GM11168 (cell line): ENCODE data around the gene ACER2.
"Not testable (repeated sequence)": the region's sequence is repeated elsewhere in the genome, so short reads cannot be mapped to it uniquely, and the experiment has no call there.

Experiments used
- in situ Hi-C: fragments of 300-500 bp; cut with MboI; formaldehyde crosslinking; loops from one replicate; pipeline ENCODE4 v1.12.0; 2022; ENCODE audit warnings: low sequenced_read_pairs; ENCODE audit not compliant: unreplicated experiment

Gene ACER2

DNA sequence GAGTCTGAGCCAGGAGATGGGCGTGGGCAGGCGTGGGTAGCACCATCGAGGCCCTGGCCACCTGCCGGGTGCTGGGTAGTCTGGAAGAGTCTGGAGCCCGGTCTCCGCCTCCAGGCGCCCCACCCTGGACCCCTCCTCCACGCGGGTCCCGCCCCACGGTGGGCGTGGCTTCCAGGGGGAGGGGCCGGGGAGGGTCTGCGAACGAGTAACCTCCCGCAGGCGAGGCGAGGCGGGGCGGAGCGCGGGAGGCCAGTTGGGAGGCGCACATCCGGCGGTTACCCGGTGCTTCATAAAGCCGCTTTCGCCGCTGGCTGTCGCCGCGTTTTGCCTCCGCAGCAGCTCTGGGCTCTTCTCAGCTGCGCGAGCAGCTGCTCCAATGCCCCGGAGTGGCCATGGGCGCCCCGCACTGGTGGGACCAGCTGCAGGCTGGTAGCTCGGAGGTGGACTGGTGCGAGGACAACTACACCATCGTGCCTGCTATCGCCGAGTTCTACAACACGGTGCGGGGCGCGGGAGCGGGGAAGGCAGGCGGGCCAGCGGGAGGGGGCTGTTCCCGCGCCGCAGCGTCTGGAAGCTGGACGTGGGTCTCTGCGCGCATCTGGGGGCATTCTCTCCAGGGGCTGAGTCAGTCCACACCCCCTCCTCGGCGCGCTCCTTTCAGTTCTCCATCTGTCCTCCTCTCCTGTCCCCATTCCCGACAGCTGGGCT is at the start of gene ACER2:
Gene ACER2 (plus strand): TSS at position 317 of the 708 bp plus-strand sequence. CDS start 76 bp downstream, at position 393.
- in situ Hi-C loops, result no loop called here

DNA sequence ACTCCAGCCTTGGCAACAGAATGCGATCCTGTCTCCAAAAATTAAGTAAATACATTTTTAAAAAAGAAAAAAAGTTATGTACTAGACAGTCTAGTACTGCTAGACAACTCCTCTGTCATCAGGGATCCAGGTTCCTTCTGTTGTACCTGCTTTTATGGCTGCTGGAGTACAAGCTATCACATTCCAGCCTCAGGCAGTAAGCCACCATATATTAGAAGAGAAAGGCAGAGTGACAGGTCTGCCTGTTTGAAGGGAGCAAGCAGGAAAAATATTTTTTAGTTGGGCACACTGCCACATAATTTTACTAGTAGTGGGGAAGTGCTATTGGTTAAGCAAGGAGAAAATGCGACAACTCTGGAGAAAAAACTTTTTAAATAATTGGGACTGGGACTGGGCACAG is 39.7 kb upstream of the ACER2 start:
- in situ Hi-C loops, result no loop called here

DNA sequence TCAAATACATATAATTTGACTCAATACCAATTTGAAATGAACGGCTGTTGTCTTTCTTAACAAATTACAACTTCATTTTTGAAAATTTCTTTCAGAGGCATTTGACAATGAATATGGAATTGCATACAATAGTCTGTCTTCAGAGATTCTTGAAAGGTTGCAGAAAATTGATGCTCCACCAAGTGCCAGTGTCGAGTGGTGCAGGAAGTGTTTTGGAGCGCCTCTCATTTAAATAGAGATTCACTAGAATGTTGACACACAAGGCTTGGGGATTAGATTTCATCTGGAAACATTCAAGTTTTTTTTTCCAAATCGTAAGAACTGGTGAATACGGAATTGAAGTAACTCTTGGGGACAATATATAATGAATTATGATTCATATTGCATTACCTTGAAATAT is 36.9 kb upstream of the ACER2 start:
- in situ Hi-C loops, result no loop called here

DNA sequence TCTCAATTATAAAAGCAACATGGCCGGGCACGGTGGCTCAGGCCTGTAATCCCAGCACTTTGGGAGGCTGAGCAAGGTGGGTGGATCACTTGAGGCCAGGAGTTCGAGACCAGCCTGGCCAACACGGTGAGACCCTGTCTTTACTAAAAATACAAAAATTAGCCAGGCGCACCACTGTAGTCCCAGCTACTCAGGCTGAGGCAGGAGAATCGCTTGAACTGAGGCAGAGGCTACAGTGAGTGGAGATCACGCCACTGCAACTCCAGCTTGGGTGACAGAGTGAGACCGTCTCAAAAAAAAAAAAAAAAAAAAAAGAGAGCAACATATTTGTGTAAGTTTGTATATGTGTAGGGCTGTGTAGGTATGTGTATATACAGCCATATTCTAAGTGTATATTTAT is 36.2 kb upstream of the ACER2 start:
- in situ Hi-C loops, result no loop called here

GRCh38 chr9:19373527-19373926 is 35.3 kb upstream of the ACER2 start:
- in situ Hi-C loops, result no loop called here

GRCh38 chr9:19375538-19375937 is 33.3 kb upstream of the ACER2 start:
- in situ Hi-C loops, result no loop called here

GRCh38 chr9:19376931-19377330 is 31.9 kb upstream of the ACER2 start:
- in situ Hi-C loops, result no loop called here

GRCh38 chr9:19378164-19378563 is 30.6 kb upstream of the ACER2 start:
- in situ Hi-C loops, result no loop called here

DNA sequence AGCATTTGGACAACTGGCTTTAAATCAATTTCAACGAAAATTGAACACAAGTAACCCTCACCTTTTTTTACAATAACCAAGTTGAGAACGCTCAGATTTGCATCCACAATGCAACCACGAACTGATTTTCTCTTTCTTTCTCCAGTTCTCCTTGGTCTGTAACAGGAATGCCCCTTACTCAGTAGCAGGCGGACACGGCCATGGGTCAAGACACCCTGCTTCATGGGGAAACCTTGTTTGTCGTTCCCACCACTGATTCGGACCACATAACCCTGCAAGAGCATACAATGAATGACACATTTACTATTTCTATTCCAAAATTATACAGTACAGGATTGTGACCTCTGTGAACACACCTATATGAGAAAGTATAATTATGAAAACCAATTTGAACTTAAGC is 30.2 kb upstream of the ACER2 start:
- in situ Hi-C loops, result no loop called here

DNA sequence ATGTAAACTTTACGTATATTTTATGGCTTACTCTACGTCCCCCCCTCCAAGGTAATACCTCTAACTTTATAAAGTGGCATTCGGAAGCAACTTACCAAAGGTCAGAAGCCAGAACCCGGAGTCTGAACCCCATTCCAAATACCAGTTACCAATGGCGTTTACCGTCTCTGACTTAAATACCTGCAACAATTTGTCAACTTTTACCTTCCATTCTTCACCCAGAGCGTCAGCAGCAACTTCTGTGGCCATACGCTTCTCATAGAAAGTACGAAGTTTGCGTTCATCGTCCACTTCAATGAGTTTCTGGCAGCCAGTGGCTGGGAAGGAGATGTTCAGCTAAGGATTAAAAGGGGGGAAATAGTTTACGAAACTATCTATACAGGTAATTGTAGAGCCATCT is 29.5 kb upstream of the ACER2 start:
- in situ Hi-C loops, result no loop called here

DNA sequence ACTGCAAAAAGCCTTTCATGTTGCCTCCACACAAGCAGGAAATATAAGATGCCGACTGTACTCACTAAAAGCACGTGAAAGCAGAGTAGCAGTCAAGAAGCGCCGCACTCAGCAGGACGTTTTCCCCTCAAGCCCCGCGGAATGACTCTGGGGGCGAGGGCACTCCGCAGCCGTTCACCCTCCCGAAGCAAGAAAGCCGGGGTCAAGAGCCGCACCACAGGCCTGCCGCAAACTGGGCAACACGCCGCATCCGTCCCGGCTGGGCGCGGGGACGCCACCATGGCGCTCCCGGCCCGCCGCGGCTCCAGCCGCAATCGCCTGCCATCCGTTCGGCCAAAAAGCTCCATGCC is 29.1 kb upstream of the ACER2 start:
- in situ Hi-C loops, result no loop called here

DNA sequence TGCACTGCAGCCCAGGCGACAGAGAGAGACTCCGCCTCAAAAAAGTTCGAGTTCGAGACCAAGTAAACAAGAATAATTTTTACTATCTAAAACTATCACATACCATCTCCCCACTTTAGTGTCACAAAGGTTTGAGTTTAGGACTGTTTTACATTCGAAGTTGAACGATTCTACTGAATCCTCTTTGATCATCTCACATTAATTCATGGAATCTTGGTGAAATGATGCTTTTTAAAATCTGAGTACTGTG is 28.1 kb upstream of the ACER2 start:
- in situ Hi-C loops, result no loop called here

GRCh38 chr9:19381656-19382055 is 27.2 kb upstream of the ACER2 start:
- in situ Hi-C loops, result no loop called here

GRCh38 chr9:19385212-19385611 is 23.6 kb upstream of the ACER2 start:
- in situ Hi-C loops, result not testable (repeated sequence)

- in situ Hi-C loops, result no loop called here
These were observed 22.9 kb upstream of the ACER2 start for GRCh38 chr9:19385786-19386501.

DNA sequence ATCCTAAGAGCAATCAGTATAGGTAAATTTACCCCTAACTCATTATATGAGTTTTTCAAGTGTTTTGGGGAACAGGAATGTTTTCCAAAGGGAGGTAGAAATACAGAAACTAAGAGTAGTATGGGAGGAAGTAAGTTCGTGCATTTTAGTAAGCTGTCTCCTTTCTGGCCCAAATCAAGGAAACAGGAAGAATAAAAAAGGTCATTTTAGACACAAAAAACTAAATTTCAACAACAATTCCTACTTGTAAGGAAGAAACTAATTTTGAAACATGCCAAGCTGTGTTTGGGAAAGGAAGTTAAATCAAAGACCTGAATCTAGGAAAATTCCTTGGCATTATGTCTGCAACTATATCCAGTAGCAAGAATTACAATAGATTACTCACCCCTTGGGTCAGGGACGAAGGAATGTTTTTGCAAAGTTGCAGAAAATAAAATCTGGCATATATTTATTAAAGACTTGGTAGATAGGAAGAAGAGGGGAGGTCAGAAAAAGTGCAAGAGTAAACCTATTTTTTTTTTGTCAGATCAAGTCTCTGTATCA is 22.2 kb upstream of the ACER2 start:
- in situ Hi-C loops, result no loop called here

- in situ Hi-C loops, result no loop called here
These were observed 21.5 kb upstream of the ACER2 start for GRCh38 chr9:19387317-19387716.

DNA sequence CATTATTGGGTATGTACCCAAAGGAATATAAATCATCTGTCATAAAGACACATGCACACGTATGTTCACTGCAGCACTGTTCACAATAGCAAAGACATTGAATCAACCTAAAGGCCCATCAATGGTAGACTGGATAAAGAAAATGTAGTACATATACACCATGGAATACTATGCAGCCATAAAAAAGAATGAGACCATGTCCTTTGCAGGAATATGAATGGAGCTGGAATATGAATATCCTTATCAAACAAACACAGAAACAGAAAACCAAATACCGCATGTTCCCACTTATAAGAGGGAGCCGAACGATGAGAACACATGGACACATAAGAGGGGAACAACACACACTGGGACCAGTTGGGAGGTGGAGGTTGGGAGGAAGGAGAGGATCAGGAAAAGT is 19.3 kb upstream of the ACER2 start:
- in situ Hi-C loops, result not testable (repeated sequence)

GRCh38 chr9:19397845-19398244 is 11.0 kb upstream of the ACER2 start:
- in situ Hi-C loops, result no loop called here

DNA sequence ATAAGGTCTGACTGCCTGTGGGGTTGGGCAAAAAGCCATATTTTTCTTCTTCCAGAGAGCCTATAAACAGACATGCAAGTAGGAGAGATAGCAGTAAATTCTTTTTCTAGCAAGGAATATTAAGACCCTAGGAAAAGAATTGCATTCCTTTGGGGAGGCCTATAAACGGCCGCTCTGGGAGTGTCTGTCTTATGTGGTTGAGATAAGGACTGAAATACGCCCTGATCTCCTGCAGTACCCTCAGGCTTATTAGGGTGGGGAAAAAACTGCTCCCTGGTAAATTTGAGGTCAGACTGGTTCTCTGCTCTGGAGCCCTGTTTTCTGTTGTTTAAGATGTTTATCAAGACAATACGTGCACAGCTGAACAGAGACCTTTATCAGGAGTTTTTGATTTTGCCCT is 5.6 kb upstream of the ACER2 start:
- in situ Hi-C loops, result not testable (repeated sequence)

- in situ Hi-C loops, result no loop called here
These were observed 4.3 kb upstream of the ACER2 start for GRCh38 chr9:19404283-19405075.
